ENCODE measurements around the gene TCP11. TPM values are rescaled to one million over a fixed set of nuclear protein-coding genes. Genes with fewer than 3 reads are reported as not detected.

The TCP11 gene

Small RNA genes within 50 kb of the gene (small RNA-seq; reads per million reads assigned to genes)
- not detected for gene AL138721.1 (ENCODE audit: insufficient read depth)

All from mesendoderm (in vitro differentiated cells).